Measurements from ENCODE around the gene MGARP.

MGARP gene

DNA sequence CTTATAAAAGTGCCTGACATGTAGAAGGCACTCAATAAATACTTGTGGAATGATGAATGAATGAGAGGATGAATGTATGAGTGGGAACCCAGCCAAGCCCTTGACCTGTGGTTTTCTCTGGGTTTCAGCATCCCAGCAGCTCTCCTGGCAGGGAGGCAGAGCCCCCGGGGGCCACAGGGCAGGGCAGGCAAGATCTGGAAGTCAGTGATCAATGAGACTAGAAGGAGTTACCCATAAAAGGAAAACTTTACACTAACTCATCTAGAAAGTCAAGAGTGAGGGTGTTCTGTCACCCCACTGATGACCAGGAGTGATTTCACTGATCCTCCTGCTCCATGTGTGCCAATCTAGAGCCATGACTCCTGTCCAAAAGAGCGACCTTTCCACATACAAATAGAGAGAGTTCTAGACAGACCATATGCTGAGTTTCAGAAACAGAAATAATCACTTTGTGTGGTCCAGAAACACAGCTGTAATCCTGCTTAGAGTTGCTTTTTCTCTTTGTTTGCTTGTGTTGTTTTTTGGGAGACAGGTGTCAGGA lies 37.4 kb downstream of the MGARP start:
- DNase-seq, result no peak

- no peak for DNase-seq
Measured at GRCh38 chr4:139241784-139242151, 38.3 kb downstream of the MGARP start.

GRCh38 chr4:139241086-139241783 lies 38.8 kb downstream of the MGARP start:
- no peak for DNase-seq

DNA sequence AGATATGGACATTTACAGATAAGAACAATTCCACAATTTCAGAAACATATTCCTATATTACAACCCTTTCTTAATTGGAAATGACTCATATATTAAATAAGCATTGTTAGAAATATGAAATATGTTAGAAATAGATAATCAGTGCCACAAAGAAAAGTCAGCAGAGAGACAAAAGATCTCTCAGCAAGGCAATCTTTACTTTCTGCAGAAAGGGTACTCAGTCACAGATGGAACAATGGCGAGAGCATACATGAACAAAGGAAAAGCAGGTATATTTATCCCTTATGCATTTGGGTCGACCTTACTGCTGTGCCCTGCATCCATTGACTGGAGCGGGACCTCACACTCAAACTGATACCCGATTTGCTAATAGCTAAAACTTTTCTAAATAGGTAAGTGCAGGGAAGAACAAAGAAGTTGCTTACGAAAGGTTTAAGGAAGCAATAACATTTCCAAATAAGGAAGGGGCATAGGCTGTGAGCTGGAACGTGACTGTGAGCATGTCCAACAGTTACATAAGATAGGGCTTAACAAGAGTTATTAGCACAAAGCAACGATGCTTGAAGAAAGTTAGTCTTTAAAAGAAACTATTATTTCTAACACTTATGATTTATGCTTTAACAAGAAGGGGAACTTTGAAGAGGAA lies 40.8 kb downstream of the MGARP start:
- no peak for DNase-seq

- no peak for DNase-seq
Measured at GRCh38 chr4:139234253-139234652, 45.8 kb downstream of the MGARP start.

GRCh38 chr4:139229534-139230039 lies 50.4 kb downstream of the MGARP start:
- no peak for DNase-seq

DNA sequence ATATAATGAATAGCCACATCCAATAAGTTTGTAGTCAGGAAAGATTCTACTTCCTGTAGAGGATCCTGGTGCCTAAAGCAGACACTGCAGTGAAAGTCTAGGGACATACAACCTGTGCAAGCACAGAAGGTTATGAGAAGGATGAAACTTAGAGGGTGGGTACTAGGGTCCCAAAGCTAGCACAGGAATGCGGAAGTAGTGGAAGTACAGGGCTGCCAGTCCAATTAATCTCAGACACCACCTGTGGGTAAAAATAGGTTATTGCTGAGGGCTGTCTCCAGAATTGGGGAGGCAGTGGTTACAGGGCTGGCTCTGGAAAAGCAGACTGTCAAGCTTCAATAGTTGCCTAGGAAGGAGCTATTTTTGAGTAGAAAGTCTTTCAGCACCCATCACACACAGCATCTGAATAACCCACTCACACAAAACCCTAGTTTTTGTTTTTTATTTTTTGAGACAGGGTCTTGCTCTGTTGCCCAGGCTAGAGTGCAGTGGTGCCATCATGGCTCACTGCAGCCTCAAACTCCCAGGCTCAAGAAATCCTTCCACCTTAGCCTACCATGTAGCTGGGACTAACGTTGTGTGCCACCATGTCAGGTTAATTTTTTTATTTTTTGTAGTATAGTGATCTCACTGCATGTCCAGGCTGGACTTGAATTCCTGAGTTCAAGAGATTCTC lies 52.2 kb downstream of the MGARP start:
- no peak for DNase-seq

- no peak for DNase-seq
Measured at GRCh38 chr4:139223682-139224317, 56.2 kb downstream of the MGARP start.

GRCh38 chr4:139222215-139222614 lies 57.8 kb downstream of the MGARP start:
- DNase-seq, result no peak

DNA sequence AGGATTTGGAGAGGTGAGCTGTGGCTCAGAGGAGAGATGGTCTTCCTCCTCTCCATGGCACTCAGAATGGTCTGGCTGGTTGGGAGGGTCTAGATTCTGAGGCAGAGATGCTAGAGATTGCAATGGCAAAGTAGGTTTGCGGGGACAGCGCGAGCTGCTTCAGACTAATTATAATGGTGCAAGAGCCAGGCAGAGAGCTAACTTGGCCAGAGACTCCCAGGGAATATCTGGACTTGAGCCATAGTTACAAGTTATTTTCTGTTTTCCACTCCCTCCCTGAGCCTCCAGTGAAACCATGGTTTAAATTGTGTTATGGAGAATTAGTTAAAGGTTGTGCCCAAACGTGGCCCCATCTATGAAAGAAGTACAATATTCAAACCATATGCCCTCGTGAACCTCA lies 58.3 kb downstream of the MGARP start:
- DNase-seq, result no peak

GRCh38 chr4:139219450-139220055 lies 60.5 kb downstream of the MGARP start:
- DNase-seq, result no peak

All from NCI-H187 (cell line).